ENCODE results near the gene CCDC8. TPM values are rescaled to one million over a fixed set of nuclear protein-coding genes. Genes with fewer than 3 reads are reported as not detected.
"Not testable (repeated sequence)": the region's sequence is repeated elsewhere in the genome, so short reads cannot be mapped to it uniquely, and the experiment has no call there.

Gene CCDC8
- total RNA-seq, 1 donor from 2014 or later, result not detected

DNA sequence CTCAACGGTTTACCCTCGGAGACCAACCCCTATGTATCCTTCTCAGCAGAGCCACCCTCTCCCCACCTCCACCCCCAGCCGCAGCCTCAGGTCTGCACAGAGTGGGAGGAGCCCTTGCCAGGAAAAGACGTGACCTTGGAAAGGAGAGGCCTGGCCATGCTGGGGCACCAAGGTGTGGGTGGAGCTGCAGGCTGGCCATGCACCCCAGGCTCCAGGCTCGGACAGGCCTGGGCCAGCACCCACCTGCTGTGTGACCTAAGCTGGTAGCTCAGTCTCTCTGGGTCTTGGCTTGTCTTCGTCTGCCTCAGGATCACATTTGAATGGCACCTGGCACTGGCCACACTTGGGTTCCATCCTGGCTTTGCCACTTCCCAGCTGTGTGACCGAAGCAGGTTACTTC, 29.5 kb downstream of the CCDC8 start:
- intact Hi-C loops (cut with micrococcal nuclease), result no loop called here

GRCh38 chr19:46383171-46383815, 30.1 kb downstream of the CCDC8 start:
- intact Hi-C loops (cut with micrococcal nuclease), result no loop called here

DNA sequence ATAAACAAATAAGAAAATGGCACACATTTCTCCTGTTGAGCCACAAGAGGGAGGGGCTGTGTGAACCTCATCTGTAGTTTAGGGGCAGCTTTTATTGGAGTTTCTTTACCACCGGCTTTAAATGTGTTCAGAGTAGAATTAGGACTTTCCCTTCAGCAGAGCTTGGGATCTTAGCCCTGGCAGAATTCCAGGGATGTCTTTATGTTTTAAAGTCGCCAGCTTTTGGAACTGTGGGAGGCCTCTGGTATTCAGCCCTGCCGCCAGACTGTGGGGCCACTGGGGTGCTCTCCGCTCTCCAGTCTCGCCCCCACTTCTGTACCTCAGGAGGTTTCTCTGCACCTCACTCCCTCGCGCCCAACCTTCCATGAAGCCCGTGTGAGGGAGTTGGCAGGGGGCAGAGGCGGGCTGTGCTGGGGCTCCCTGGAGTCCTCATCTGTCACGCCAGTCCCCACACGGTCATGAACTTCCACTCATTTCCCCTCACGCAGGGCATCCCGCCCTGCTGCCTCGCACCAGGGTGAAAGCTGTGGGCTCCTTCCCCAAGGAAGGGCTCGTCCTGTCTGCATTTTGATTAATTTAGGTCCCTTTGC, 31.5 kb downstream of the CCDC8 start:
- intact Hi-C loops (cut with micrococcal nuclease), result no loop called here

DNA sequence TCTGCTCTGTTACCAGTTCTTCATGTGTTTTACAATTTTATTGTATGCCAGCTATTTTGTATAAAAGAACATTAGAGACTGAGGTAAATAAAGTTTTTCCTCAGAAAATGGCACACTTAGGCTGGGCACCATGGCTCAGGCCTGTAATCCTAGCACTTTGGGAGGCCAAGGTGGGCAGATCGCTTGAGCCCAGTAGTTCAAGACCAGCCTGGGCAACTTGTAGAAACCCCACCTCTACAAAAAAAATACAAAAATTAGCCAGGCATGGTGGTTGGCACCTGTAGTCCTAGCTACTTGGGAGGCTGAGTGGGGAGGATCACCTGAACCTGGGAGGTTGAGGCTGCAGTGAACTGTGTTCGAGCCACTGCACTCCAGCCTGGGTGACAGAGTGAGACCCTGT, 32.0 kb downstream of the CCDC8 start:
- intact Hi-C loops (cut with micrococcal nuclease), result no loop called here

GRCh38 chr19:46380690-46381089, 32.7 kb downstream of the CCDC8 start:
- intact Hi-C loops (cut with micrococcal nuclease), result no loop called here

DNA sequence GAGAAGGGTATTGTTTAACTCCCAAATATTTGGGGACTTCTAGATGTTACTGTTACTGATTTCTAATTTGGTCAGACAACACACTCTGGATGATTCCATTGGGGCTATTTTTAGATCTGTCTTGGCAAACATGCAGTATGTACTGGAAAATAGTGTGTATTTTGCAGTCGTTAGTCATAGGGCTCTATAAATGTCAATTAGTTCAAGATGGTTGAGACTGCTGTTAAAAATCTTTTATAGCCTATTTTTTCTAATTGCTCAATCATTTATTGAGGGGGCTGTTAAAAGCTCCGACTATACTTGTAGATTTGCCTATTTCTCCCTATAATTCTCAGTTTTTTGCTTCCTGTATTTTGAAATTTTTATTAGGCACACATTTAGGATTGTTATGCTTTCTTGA, 35.1 kb downstream of the CCDC8 start:
- intact Hi-C loops (cut with micrococcal nuclease), result no loop called here

DNA sequence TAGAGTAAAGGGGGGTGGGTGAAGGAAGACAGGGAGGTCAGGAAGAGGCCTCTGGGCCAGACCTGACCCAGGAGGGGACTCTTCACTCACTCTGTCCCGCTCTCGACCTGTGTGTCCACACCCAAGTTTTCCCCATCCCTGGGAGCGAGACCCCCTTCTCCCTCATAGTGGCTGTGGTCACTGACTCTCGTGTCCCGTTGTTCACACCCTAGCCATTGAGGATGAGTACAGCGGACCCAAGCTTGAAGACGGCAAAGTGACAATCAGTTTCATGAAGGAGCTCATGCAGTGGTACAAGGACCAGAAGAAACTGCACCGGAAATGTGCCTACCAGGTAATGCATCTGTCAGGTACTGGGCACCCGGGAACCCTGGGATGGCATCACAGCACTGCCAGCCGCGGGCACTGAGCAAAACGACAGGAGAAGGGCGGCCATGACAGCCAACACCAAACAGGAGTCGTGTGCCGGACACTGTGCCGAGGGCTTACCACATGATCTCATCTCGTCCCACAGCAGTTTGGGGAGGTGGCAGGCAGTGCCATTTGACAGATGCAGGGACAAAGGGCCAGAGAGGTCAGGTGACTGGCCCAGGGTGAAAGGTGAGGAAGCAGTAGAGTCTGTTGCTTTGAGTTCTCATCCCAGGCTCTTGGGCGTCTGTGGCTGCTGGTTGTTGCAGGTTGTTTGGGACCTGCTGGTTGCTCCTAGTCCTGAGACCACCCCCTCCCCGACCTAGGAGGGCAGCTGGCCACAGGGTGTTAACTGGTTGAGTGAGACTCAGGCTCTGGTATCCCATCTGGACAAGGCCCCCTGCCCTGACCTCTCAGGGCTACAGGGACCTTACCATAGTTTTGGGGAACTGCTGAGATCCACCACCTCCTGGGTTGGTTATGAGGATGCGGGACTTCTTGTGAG, 36.9 kb downstream of the CCDC8 start:
- intact Hi-C loops (cut with micrococcal nuclease), result no loop called here

DNA sequence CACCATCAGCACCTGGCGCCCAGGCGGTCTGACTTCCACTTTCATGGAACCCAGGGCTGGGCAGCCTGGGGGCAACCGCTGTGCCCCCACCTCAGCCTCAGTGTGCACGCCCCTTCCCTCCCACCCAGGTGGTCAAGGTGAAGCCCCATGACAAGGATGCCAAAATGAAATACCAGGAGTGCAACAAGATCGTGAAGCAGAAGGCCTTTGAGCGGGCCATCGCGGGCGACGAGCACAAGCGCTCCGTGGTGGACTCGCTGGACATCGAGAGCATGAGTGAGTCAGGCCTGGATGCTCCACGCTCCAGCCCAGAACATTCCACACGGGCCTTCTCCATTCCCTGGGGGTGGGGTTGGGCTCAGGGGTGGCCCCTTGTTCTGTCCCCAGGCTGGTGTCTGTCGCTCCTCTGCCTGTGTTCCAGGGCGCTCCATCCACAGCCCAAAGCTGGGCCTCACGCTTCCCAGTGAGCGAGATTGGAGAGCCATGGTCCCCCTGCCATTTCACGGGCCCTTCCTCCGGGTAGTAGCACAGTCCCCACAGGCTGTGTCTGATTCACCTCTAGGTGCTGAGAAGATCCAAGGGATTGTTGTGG, 37.8 kb downstream of the CCDC8 start:
- intact Hi-C loops (cut with micrococcal nuclease), result not testable (repeated sequence)

- intact Hi-C loops (cut with micrococcal nuclease), result no loop called here
Observed at GRCh38 chr19:46374536-46375475, 38.6 kb downstream of the CCDC8 start.

DNA sequence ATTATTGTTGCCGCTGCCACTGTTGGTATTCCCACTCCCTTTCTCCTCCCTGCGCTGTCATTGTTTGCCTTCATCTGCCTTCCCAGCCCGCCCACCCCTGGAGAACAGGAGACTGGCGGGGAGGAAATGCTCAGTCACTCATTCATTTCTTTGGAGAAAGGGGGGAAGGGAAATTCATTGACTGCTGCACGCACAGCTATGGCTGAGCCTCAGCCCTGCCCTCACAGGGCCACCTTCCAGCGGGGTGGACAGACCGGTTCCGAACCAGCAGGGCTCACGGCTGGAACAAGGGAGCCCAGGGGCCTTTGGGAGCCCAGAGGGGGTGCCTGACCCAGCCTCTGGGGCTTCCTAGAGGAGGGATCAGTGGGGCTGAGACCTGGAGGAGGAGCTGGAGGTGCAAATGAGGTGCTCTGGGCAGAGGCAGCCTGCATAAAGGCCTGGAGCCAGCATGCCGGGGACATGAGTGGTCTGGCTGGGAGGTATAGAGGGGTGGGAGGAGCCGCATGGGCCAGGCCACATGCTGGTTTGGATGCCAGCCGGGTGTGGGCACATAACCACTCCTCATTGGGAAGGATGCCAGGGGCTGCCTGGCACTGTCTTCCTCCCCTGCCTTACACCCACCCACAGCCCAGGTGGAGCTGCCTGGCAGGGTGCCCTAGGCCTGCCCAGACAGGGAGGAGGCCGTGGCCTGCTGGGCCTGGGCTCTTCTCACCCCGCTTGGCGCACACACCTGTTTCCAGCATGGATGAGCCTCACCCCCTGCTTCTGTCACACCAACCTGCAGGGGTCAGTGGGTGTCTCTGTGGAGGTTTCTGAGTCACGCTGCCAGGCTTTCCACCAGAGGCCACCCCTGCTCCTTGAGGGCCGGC, 39.6 kb downstream of the CCDC8 start:
- intact Hi-C loops (cut with micrococcal nuclease), result no loop called here

GRCh38 chr19:46372901-46373490, 40.4 kb downstream of the CCDC8 start:
- intact Hi-C loops (cut with micrococcal nuclease), result no loop called here

GRCh38 chr19:46371371-46371901, 41.9 kb downstream of the CCDC8 start:
- intact Hi-C loops (cut with micrococcal nuclease), result no loop called here

DNA sequence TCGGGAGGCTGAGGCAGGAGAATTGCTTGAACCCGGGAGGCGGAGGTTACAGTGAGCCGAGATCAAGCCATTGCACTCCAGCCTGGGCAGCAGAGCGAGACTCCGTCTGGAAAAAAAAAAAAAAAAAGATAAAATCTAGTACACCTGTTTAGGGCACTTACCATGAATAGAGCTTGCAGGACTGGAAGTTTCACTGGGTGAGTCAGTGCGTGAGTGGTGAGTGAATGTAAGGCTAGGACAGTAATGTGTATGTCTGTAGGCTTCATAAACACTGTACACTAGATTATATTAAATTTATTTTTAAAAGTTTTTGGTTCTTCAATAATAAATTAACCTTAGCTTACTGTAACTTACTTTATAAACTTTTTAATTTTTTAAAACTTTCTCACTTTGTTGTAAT, 43.5 kb downstream of the CCDC8 start:
- intact Hi-C loops (cut with micrococcal nuclease), result no loop called here

- intact Hi-C loops (cut with micrococcal nuclease), result no loop called here
Observed at GRCh38 chr19:46368116-46368515, 45.2 kb downstream of the CCDC8 start.

DNA sequence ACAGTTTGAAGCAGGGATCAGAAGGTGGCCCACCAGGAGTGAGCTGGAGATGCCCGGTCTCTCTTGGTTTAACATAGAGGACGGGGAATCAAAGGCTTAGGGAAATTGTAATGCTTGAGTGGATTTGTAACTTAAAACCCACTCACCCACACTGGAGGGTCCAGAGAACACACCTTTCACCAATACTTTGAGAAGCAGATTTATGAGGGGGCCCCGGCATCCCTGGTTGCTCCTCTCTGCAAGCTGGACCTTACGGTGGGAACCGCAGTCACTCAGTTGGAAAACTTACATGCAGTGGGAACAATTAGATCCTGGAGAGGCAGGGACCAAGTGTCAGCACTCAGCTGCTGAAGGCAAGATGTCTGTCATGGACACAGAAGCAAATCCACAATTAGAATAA, 45.9 kb downstream of the CCDC8 start:
- intact Hi-C loops (cut with micrococcal nuclease), result no loop called here

- intact Hi-C loops (cut with micrococcal nuclease), result no loop called here
Observed at GRCh38 chr19:46366620-46367292, 46.6 kb downstream of the CCDC8 start.

DNA sequence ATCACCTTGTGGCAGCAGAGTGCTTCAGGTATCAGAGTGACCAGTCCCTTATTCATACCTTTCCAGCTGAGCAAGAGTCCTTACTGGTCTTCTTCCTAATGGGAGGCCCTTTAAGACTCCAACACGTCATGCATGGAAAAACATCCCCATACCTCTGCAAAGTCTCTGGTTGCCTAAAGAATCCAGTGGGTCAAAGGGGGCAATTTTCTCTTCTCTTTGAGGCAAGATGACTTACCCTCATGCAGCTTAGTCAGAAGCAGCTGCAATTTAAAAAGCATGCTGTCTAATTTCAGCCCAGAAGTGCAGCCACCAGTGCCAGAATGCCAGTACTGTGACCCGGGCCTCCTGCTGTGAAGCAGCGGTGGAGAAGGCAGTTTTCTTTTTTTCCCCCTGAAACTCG, 47.8 kb downstream of the CCDC8 start:
- intact Hi-C loops (cut with micrococcal nuclease), result no loop called here

DNA sequence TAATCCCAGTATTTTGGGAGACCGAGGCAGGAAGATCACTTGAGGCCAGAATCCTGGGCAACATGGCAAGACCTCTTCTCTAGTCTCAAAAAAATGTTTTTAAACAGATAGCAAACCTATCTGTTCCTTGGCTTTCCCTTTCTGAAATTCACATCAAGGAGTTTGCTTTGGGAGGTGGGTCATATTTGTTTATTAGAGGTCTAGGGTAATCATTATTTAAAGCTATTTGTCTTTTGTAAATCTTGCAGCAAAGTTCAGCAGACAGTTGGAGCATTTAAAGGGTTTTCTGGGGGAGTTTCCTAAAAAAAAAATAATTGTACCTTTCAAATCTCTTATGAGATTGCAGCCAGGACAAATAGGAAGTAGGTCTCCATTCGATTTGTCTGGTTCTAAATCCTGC, 49.0 kb downstream of the CCDC8 start:
- intact Hi-C loops (cut with micrococcal nuclease), result no loop called here

DNA sequence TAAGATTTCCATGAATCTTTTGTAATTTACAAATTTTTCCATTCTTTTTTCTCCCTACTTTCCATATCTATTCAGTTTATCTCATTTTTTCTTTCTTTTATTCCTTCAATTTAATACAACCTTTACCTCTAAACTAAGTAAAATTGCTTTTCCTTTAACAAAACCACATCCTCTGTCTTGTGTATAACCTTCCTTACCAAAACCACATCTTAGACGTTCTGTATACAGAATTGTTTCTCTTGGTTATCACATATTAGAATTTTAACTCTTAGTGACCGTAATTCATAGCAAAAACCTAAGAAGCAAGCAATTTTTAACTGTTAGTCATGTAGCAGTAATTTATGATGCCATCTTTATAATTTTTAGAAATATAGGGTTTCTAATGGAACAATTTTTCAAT, 51.4 kb downstream of the CCDC8 start:
- intact Hi-C loops (cut with micrococcal nuclease), result no loop called here
